Gastroesophageal sphincter (tissue), 2 donors: ENCODE measurements around the gene EPS8L3.
"Not testable (repeated sequence)": the region's sequence is repeated elsewhere in the genome, so short reads cannot be mapped to it uniquely, and the experiment has no call there.

Experiments used
- EP300 ChIP-seq: sonication (generic); formaldehyde crosslinking; IDR thresholded peaks from one replicate; pipeline ENCODE4 v1.6.1; 2017; ENCODE audit warnings: antibody characterized with exemption, mild to moderate bottlenecking
- POLR2A ChIP-seq, 2 donors: fragments of 450-650 bp; IDR thresholded peaks; one replicate each; pipeline ENCODE4 v1.6.1; 2017; ENCODE audit warnings: antibody characterized with exemption in 2 of 2, mild to moderate bottlenecking in 2 of 2, moderate library complexity in 1 of 2
- POLR2AphosphoS5 ChIP-seq: sonication (generic); formaldehyde crosslinking; IDR thresholded peaks from one replicate; pipeline ENCODE4 v1.6.1; 2017; ENCODE audit warnings: antibody characterized with exemption

- TF ChIP-seq POLR2A (IDR thresholded peaks at IDR 0.05); POLR2AphosphoS5; EP300: not testable (repeated sequence)
These were observed 60.8 kb downstream of the EPS8L3 start for GRCh38 chr1:109702940-109703339.
